GM18858 (cell line): ENCODE results near the gene KRT80.
"Not testable (repeated sequence)": the region's sequence is repeated elsewhere in the genome, so short reads cannot be mapped to it uniquely, and the experiment has no call there.

Source experiments
- ATAC-seq: cut with Tn5 transposase; IDR thresholded peaks from one replicate; pipeline ENCODE4 v1.9.1; 2021; ENCODE audit not compliant: unreplicated experiment

Gene KRT80

GRCh38 chr12:52191841-52192791 lies at the start of gene KRT80:
Gene KRT80, minus strand, starts transcription at chr12:52192014. Its CDS starts 112 bp downstream, at chr12:52191902.
- ATAC-seq, result no peak

GRCh38 chr12:52241205-52241842 lies 49.5 kb upstream of the KRT80 start:
- no peak for ATAC-seq

GRCh38 chr12:52240247-52240646 lies 48.4 kb upstream of the KRT80 start:
- ATAC-seq, result not testable (repeated sequence)

- ATAC-seq, result no peak
These were observed 48.0 kb upstream of the KRT80 start for GRCh38 chr12:52239767-52240166.

- no peak for ATAC-seq
These were observed 47.3 kb upstream of the KRT80 start for GRCh38 chr12:52238916-52239646.

GRCh38 chr12:52238207-52238840 lies 46.5 kb upstream of the KRT80 start:
- no peak for ATAC-seq

- ATAC-seq, result no peak
These were observed 44.7 kb upstream of the KRT80 start for GRCh38 chr12:52236386-52237050.

GRCh38 chr12:52235822-52236361 lies 44.1 kb upstream of the KRT80 start:
- no peak for ATAC-seq

GRCh38 chr12:52235001-52235764 lies 43.4 kb upstream of the KRT80 start:
- ATAC-seq, result no peak

- no peak for ATAC-seq
These were observed 42.5 kb upstream of the KRT80 start for GRCh38 chr12:52234223-52234810.

GRCh38 chr12:52233462-52234207 lies 41.8 kb upstream of the KRT80 start:
- no peak for ATAC-seq

- ATAC-seq, result no peak
These were observed 41.1 kb upstream of the KRT80 start, which contains the start of gene KRT7 for GRCh38 chr12:52232674-52233461. Gene KRT7, plus strand, starts transcription at chr12:52233243. Its CDS starts 54 bp downstream, at chr12:52233297.

- no peak for ATAC-seq
These were observed 40.4 kb upstream of the KRT80 start for GRCh38 chr12:52232203-52232673.

- ATAC-seq, result no peak
These were observed 39.7 kb upstream of the KRT80 start for GRCh38 chr12:52231305-52232202.

- ATAC-seq, result no peak
These were observed 38.8 kb upstream of the KRT80 start for GRCh38 chr12:52230364-52231281.
